GM20000 (cell line): Measurements from ENCODE around the gene SLC7A6.
A peak's percentile ranks its signal among the peaks of the same experiment; 100 is the strongest.

Experiments used
- DNase-seq: peaks from one replicate; pipeline ENCODE4 v3.0.0; 2012; ENCODE audit warnings: low spot score
- TF ChIP-seq, protein P1 (sequence below): IDR thresholded peaks from 2 replicates; pipeline ENCODE4 v1.5.1; 2012; ENCODE audit warnings: mild to moderate bottlenecking, control low read depth; ENCODE audit errors: extremely low read depth, missing control alignments

The SLC7A6 gene

DNA sequence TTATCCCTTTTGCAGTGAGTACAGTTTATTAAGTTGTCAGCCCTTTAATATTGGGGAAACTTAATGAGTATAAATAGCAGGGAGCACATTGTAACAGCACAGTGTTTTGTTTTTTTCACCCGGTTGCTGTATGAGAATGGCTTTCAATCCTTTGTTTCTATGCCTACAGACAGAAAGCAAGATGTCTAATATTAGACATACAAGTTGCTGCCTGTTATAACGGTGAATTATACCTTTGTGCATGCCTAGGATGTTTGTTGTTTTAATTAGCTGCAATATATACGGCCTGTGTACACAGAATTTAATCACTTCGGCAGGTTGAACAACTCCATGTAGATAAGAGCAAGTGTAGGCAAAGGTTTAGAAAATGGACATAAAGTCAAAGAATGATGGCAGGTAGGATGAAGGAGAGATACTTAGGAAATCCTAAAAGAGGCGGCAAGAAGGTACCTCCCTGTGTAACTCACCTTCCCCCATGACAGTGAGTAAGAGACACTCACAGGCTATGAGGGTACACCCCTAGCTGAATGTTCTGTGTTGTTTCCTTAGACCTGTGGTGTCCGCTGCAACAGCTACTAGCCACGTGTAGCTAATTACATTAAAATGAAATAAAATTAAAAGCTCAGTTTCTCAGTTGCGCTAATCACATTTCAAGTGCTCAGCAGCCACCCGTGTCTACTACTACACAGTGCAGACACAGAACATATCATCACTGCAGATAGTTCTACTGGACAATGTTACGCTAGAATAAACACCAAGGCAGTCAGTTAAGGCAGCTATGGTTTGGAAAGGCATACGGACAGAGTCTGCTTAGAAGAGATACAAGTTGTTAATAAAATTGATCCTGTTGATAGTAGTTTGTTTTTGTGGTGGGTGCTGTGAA, 35.5 kb downstream of the SLC7A6 start:
- DNase-seq = no peak
- TF ChIP-seq, protein P1, sequence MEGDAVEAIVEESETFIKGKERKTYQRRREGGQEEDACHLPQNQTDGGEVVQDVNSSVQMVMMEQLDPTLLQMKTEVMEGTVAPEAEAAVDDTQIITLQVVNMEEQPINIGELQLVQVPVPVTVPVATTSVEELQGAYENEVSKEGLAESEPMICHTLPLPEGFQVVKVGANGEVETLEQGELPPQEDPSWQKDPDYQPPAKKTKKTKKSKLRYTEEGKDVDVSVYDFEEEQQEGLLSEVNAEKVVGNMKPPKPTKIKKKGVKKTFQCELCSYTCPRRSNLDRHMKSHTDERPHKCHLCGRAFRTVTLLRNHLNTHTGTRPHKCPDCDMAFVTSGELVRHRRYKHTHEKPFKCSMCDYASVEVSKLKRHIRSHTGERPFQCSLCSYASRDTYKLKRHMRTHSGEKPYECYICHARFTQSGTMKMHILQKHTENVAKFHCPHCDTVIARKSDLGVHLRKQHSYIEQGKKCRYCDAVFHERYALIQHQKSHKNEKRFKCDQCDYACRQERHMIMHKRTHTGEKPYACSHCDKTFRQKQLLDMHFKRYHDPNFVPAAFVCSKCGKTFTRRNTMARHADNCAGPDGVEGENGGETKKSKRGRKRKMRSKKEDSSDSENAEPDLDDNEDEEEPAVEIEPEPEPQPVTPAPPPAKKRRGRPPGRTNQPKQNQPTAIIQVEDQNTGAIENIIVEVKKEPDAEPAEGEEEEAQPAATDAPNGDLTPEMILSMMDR = no peak

DNA sequence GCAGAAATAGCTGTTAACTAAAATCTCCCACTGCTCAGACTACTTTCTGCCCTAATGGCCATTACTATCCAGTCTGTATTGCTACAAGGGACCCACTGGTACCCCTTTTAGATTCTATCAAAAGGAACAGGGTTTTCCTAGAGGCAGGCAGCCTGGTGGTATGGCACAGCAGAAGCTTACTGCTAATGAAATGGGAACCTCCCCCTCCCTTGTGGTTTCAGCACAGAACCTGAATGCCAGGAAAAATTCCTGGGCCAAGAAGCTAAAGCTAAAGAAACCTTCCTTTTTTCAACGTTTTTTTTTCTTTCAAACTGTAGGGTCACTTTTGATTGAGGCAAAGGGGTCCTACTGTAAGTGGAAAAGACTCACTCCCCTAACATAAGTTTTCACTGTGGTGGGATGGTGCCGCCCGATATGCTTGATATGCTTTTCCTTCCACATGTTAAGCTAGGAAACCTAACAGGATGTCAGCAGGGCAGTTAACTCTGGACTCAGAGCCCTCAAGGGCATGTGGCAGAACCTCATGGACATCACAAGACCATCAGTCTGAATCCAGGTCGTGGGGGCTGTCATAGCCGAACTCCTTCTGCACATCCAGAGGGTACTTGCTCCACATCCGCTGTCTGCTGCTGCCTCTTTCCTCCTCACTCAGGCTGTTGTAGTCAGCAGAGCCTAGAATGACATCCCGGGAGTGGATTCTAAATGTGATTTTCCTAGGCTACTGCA, 36.6 kb downstream of the SLC7A6 start:
- TF ChIP-seq, protein P1 = no peak
- no peak for DNase-seq

DNA sequence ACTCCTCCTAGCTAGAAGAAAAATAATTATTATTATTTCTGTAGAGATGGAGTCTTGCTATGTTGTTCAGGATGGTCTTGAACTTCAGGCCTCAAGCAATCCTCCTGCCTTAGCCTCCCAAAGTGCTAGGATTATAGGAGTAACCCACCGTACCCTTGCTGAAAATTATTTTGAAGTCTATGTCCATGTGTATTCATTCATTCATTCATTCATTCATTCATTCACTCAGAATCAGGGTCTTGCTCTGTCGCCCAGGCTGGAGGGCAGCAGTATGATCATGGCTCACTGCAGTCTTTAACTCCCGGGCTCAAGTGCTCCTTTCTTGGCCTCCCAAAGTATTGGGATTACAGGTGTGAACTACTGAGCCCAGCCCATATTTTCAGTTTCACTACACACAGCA, 42.3 kb downstream of the SLC7A6 start:
- TF ChIP-seq, protein P1 = no peak
- no peak for DNase-seq

DNA sequence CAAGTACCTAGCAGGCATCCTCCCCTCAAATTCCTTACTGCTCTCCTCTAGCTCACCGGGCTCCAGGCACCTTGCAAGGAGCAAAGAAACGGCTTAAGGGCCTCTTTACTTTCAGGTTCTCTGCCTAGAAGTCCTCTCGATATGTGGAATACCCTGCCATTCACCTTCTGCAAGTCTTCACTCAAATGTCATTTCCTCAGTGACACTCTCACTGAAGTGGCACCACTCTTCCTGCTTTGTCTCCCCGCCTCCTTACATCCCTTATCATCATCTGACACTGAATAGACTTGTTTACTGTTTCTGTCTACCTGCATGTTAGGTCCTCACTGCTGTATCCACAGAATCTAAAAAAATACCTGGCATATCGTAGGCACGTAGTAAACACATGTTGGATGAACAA, 45.5 kb downstream of the SLC7A6 start:
- DNase-seq = no peak
- TF ChIP-seq, protein P1 = no peak

DNA sequence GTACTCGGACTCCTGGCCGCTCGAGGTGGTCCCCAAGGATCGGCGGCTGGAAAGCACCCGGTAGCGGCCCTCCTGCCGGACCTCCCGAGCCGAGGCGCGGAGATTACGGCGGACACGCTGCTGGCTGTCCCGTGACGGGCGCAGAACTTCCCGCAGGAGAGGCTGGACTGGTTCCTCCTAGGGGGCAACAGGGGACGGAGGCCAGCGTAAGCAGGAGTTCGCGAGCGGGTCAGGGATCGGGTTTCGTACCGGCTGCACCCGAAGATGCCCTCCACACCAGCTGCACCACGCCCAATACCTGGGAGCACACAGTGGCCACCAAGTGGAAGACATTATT, 46.1 kb downstream of the SLC7A6 start:
- TF ChIP-seq, protein P1 = no peak
- no peak for DNase-seq

DNA sequence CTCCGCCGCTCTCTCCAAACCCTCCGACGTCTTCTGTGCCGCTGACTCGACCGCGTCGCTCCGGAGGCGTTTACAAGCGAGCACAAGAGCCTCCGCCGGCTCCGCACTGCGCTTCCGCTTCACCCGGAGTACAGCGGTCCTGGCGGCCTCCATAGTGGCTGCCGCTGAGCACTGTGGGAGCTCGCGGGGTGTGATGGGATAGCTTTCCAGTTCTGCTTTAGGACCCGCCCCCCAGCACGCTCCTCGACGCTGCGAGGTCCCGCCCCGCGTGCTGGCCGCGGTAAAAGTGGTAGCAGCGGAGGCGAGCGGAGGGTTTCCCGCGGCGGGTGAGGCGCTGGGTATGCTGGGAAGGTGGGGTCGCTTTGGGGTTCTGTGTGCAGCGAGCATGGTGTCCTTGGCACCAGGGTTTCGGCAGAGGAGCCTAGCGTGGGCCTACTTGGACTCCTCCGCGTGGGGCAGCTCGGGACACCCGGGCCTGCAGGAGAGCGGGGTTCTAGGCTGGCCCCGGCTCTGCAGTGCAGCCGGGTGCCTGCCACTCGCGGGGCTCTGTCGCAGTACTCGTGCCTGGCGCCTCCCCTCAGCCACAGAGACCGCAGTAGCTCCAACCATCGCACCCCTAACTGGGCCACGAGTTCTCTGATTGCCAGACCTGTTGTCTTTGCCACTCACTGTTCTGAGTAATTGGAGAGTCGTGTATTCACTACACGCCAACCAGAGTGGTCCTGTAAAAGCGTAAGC, 46.6 kb downstream of the SLC7A6 start, which contains the start of the genes PRMT7 and SLC7A6OS:
Gene PRMT7, plus strand, starts transcription at position 246 of the 738 bp plus-strand sequence. CDS start 4,961 bp downstream, outside the sequence.
Gene SLC7A6OS, minus strand, starts transcription at position 173 of the 738 bp plus-strand sequence. Its CDS starts 20 bp downstream, at position 153.
- DNase-seq = peak; percentile 94
- TF ChIP-seq, protein P1 = no peak
